Esophagus muscularis mucosa (tissue), 4 donors: Measurements from ENCODE around the gene PIGK. TPM values are rescaled to one million over a fixed set of nuclear protein-coding genes. Genes with fewer than 3 reads are reported as not detected.

ENCODE experiments used
- DNase-seq: peaks from one replicate; pipeline ENCODE4 v3.0.0-alpha.2; 2017; ENCODE audit errors: extremely low spot score
- H3K27ac ChIP-seq, 4 donors: fragments of 200-600 bp; sonication (generic); replicated peaks in 1 of 4; 1 replicate in 3 of 4; 2 replicates in 1 of 4; pipeline ENCODE4 v1.5.1; 2016 to 2019; ENCODE audit warnings: mild to moderate bottlenecking in 1 of 4
- H3K27me3 ChIP-seq, 4 donors: fragments of 200-600 bp; sonication (generic); one replicate each; pipeline versions ENCODE4 v1.5.1 to v1.6.0; 2016 to 2019
- H3K36me3 ChIP-seq, 4 donors: fragments of 200-600 bp; sonication (generic); one replicate each; pipeline ENCODE4 v1.5.1; 2016 to 2019
- H3K4me1 ChIP-seq, 4 donors: fragments of 200-600 bp; sonication (generic); one replicate each; pipeline ENCODE4 v1.5.1; 2016 to 2019
- H3K4me3 ChIP-seq, 4 donors: fragments of 200-600 bp; sonication (generic); 1 replicate in 2 of 4; 2 replicates in 2 of 4; pipeline ENCODE4 v1.5.1; 2016 to 2019; ENCODE audit warnings: mild to moderate bottlenecking in 4 of 4, moderate library complexity in 1 of 4
- H3K9me3 ChIP-seq, 4 donors: fragments of 200-600 bp; sonication (generic); 1 replicate in 3 of 4; 2 replicates in 1 of 4; pipeline ENCODE4 v1.5.1; 2016 to 2019
- CTCF ChIP-seq, 3 experiments: fragments of 200-600 bp in 2 of 3; fragments of 450-650 bp in 1 of 3; sonication (generic) in 2 of 3; IDR thresholded peaks; one replicate each; pipeline ENCODE4 v1.5.1; 2017 to 2019; ENCODE audit warnings: antibody characterized with exemption in 3 of 3, mild to moderate bottlenecking in 2 of 3, moderate library complexity in 1 of 3
- EP300 ChIP-seq: sonication (generic); formaldehyde crosslinking; IDR thresholded peaks from one replicate; pipeline ENCODE4 v1.6.1; 2017; ENCODE audit warnings: antibody characterized with exemption
- POLR2A ChIP-seq: fragments of 450-650 bp; IDR thresholded peaks from one replicate; pipeline ENCODE4 v1.6.1; 2017; ENCODE audit warnings: antibody characterized with exemption, moderate library complexity, mild to moderate bottlenecking, low read depth
- POLR2AphosphoS5 ChIP-seq, 2 donors: sonication (generic); formaldehyde crosslinking; IDR thresholded peaks; one replicate each; pipeline ENCODE4 v1.6.1; 2017; ENCODE audit warnings: antibody characterized with exemption in 2 of 2
- WGBS: methylation state at CpG from one replicate; pipeline ENCODE4 v1.1.5; 2018; 5-methylcytosine and 5-hydroxymethylcytosine counted together
- intact Hi-C: fragments of 100-400 bp; cut with DNase I; formaldehyde crosslinking; loops from one replicate; pipeline ENCODE4 v1.15.1; 2023
- total RNA-seq, 4 donors: library from RNA; depleted of rRNA; stranded (reverse); fragments of >200 nt; gene quantifications; one replicate each; pipeline versions ENCODE4 v1.1.0 to v1.2.1, GENCODE V29; 2016

PIGK gene
- total RNA-seq, 4 donors from 2014 or later: 13.3 to 18.3 (median 16.3) TPM

- 50% methylated on average over 1 of the region's 1 CpG for WGBS
Observed at GRCh38 chr1:77234943-77235342, 15.7 kb upstream of the PIGK start.

DNA sequence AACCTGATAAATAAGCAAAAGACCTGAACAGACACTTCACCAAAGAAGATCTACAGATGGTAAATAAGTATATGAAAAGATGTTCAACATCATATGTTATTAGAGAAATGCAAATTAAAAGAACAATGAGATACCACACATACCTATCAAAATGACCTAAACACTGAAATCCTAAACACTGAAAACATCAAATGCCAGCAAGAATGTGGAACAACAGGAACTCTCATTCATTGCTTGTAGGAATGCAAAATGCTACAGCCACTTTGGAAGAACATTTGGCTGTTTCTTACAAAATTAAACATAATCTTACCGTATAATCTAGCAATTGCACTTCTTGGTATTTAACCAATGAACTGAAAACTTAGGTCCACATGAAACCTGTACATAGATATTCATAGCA, 14.9 kb upstream of the PIGK start:
- Histone ChIP-seq H3K9me3 (peaks cover 0 to 9% (median 0%) of the 10 kb centered on the region in 4 donors), H3K4me3 (no peak overlapping the region), H3K4me1 (no peaks in the 10 kb centered on the region), H3K27ac (no peak overlapping the region), H3K27me3 (no peaks in the 10 kb centered on the region), H3K36me3 (no peaks in the 10 kb centered on the region)
- WGBS: 94% methylated on average over 1 of the region's 1 CpG
- DNase-seq: no peak
- intact Hi-C loops: no loop called here
- TF ChIP-seq CTCF (IDR thresholded peaks at IDR 0.05) (no peak), POLR2AphosphoS5 (IDR thresholded peaks at IDR 0.05) (no peak), POLR2A (no peak), EP300 (no peak)

More at GRCh38 chr1:77234943-77235342, 15.7 kb upstream of the PIGK start:
- DNase-seq: no peak
- TF ChIP-seq POLR2A (no peak), POLR2AphosphoS5 (IDR thresholded peaks at IDR 0.05) (no peak), CTCF (IDR thresholded peaks at IDR 0.05) (no peak), EP300 (no peak)
- H3K27me3 ChIP-seq: no peaks in the 10 kb centered on the region
- H3K36me3 ChIP-seq: no peaks in the 10 kb centered on the region
- no peak overlapping the region for H3K4me3 ChIP-seq
- H3K9me3 ChIP-seq: peaks cover 0 to 9% (median 0%) of the 10 kb centered on the region in 4 donors
- intact Hi-C loops: no loop called here
- no peaks in the 10 kb centered on the region for H3K4me1 ChIP-seq
- H3K27ac ChIP-seq: no peak overlapping the region

DNA sequence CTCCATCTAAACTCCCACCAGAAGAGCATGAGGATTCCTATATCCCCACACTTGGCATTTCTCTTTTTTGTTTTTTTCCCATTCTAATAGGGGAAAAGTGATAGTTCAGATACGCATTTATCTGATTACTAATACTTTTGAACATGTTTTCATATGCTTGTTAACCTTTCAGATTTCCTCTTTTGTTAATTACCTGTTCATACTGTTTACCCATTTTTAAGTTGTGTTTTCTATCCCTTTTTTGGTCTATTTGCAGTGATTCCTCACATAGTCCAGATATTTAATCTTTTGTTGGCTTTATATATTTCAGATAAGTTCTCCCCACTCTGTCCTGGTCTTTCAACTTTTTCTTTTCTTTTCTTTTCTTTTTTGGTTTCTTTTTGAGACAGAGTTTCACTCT, 13.6 kb upstream of the PIGK start:
- intact Hi-C loops: no loop called here
- 100% methylated on average over 1 of the region's 1 CpG for WGBS

GRCh38 chr1:77230051-77230450, 10.8 kb upstream of the PIGK start:
- peaks cover 0 to 9% (median 0%) of the 10 kb centered on the region in 4 donors for H3K9me3 ChIP-seq
- TF ChIP-seq POLR2AphosphoS5 (IDR thresholded peaks at IDR 0.05) (no peak), POLR2A (no peak), EP300 (no peak), CTCF (IDR thresholded peaks at IDR 0.05) (no peak)
- no peaks in the 10 kb centered on the region for H3K4me1 ChIP-seq
- DNase-seq: no peak
- WGBS: 85% methylated on average over 1 of the region's 1 CpG
- intact Hi-C loops: no loop called here
- no peaks in the 10 kb centered on the region for H3K27me3 ChIP-seq
- no peak overlapping the region for H3K4me3 ChIP-seq
- H3K36me3 ChIP-seq: no peaks in the 10 kb centered on the region
- H3K27ac ChIP-seq: no peak overlapping the region

More for the DNA sequence above, 13.6 kb upstream of the PIGK start:
- TF ChIP-seq POLR2A (no peak), POLR2AphosphoS5 (IDR thresholded peaks at IDR 0.05) (no peak), CTCF (IDR thresholded peaks at IDR 0.05) (no peak), EP300 (no peak)
- DNase-seq: no peak
- Histone ChIP-seq H3K9me3 (peaks cover 0 to 9% (median 0%) of the 10 kb centered on the region in 4 donors), H3K27ac (no peak overlapping the region), H3K4me3 (no peak overlapping the region), H3K27me3 (no peaks in the 10 kb centered on the region), H3K36me3 (no peaks in the 10 kb centered on the region), H3K4me1 (no peaks in the 10 kb centered on the region)

DNA sequence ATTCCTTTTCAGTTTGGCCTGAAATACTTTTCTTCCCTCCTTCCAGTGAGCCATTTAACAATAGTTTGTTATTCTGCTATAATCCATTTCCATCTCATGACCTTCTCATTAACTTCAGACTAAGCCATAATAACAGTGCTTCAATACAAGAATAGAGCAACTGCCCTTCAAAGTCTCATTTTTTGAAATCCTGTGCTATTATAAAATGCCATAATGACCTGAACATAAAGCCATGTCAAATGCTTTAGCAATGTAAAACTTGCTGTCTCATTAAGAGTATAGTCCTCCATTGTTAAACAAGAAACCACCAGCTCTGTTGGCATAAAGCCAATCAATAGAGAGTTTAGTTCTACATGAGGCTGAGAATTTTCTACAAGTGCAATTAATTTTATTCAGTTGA, 9.6 kb upstream of the PIGK start:
- Histone ChIP-seq H3K4me3 (no peak overlapping the region), H3K36me3 (no peaks in the 10 kb centered on the region), H3K9me3 (peaks cover 0 to 9% (median 0%) of the 10 kb centered on the region in 4 donors), H3K27me3 (no peaks in the 10 kb centered on the region), H3K4me1 (no peaks in the 10 kb centered on the region), H3K27ac (no peak overlapping the region)
- intact Hi-C loops: no loop called here
- TF ChIP-seq CTCF (IDR thresholded peaks at IDR 0.05): no peak
- TF ChIP-seq EP300: no peak
- no peak for TF ChIP-seq POLR2AphosphoS5 (IDR thresholded peaks at IDR 0.05)
- no peak for TF ChIP-seq POLR2A
- no peak for DNase-seq
